IPS DF 6.9 (cell line): ENCODE results near the gene DDRGK1.
"Not testable (repeated sequence)": the region's sequence is repeated elsewhere in the genome, so short reads cannot be mapped to it uniquely, and the experiment has no call there.

ENCODE experiments used
- DNase-seq: peaks from one replicate; pipeline ENCODE4 v3.0.0-alpha.2; 2013; ENCODE audit warnings: low read depth, low spot score
- H3K27ac ChIP-seq: one replicate; pipeline ENCODE4 v1.5.1; 2013; ENCODE audit warnings: low read length, control low read depth
- H3K27me3 ChIP-seq: 2 replicates; pipeline ENCODE4 v1.6.1; 2013; ENCODE audit warnings: mild to moderate bottlenecking, low read length; ENCODE audit not compliant: control insufficient read depth, insufficient read depth
- H3K36me3 ChIP-seq: 2 replicates; pipeline ENCODE4 v1.6.1; 2013; ENCODE audit warnings: low read length; ENCODE audit not compliant: control insufficient read depth, insufficient read depth
- H3K4me1 ChIP-seq: 2 replicates; pipeline ENCODE4 v1.6.1; 2013; ENCODE audit warnings: low read length; ENCODE audit not compliant: control insufficient read depth, insufficient read depth
- H3K4me3 ChIP-seq: 2 replicates; pipeline ENCODE4 v1.5.1; 2013; ENCODE audit warnings: mild to moderate bottlenecking, low read length
- H3K9me3 ChIP-seq: 2 replicates; pipeline ENCODE4 v1.6.1; 2013; ENCODE audit warnings: low read length, inconsistent platforms; ENCODE audit not compliant: control insufficient read depth, insufficient read depth
- WGBS: extraction: QIAGEN DNeasy Blood & Tissue Kit; methylation state at CpG from one replicate; pipeline ENCODE4 v1.1.7; 2013; ENCODE audit warnings: mixed read lengths, missing lambda C conversion rate; ENCODE audit not compliant: insufficient read length, insufficient coverage; 5-methylcytosine and 5-hydroxymethylcytosine counted together

Gene DDRGK1

DNA sequence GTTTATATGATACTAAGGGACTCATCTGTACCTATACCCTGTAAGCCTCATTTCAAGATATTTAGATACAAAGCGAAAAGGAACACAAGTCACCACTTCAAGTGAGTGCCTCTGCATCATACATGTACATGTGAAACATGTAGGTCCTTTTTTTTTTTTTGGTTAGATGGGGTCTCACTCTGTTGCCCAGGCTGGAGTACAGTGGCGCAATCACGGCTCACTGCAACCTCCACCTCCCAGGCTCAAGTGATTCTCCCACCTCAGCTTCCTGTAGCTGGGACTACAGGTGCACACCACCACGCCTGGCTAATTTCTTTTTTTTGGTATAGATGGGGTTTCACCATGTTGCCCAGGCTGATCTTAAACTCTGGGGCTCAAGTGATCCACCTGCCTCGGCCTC is 22.1 kb downstream of the DDRGK1 start:
- WGBS: no CpG with 5 or more reads among the region's 5 CpGs
- H3K4me3 ChIP-seq, H3K36me3 ChIP-seq, H3K4me1 ChIP-seq, DNase-seq, H3K9me3 ChIP-seq, H3K27ac ChIP-seq, H3K27me3 ChIP-seq: not testable (repeated sequence)

DNA sequence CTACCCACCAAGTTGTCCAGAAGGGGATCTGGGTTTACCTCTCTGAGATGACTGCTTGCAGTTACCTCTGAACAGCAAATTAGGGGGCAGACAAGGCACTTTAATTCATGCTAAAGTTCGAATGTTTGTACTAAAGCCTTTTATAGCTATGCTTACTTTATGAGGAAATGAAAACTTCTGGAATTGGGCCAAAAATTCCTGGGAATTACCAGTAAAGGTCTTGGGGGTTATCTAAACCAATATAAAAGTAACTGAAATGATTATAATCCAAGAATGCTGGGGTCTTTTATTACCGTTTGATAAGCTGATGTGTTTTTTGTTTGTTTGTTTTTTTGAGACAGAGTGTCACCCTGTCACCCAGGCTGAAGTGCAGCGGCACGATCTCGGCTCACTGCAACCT is 23.2 kb downstream of the DDRGK1 start:
- WGBS: no CpG with 5 or more reads among the region's 5 CpGs
- H3K4me3 ChIP-seq: no peak overlapping the region
- no peaks in the 10 kb centered on the region for H3K36me3 ChIP-seq
- no peaks in the 10 kb centered on the region for H3K4me1 ChIP-seq
- no peaks in the 10 kb centered on the region for H3K27me3 ChIP-seq
- no peak overlapping the region for H3K27ac ChIP-seq
- H3K9me3 ChIP-seq: no peaks in the 10 kb centered on the region
- no peak for DNase-seq

DNA sequence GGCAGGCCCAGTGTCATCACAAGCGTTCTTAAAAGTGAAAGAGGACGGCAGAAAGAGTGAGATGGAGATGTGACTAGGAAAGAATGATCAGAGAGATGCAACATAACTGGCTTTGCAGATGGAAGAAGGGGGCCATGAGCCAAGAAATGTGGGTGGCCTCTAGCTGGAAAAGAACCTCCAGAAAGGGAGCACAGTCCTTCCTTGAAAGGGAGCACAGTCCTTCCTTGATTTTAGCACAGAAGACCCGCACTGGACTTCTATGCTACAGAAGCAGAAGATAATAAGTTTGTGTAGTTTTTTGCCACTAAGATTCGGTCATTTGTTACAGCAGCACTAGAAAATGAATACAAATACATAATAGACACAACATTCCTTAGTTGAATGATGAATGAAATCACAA is 24.2 kb downstream of the DDRGK1 start:
- Histone ChIP-seq H3K27me3 (no peaks in the 10 kb centered on the region), H3K9me3 (no peaks in the 10 kb centered on the region), H3K4me1 (no peaks in the 10 kb centered on the region), H3K36me3 (no peaks in the 10 kb centered on the region), H3K4me3 (no peak overlapping the region), H3K27ac (no peak overlapping the region)
- WGBS: no CpG with 5 or more reads among the region's 4 CpGs
- no peak for DNase-seq

DNA sequence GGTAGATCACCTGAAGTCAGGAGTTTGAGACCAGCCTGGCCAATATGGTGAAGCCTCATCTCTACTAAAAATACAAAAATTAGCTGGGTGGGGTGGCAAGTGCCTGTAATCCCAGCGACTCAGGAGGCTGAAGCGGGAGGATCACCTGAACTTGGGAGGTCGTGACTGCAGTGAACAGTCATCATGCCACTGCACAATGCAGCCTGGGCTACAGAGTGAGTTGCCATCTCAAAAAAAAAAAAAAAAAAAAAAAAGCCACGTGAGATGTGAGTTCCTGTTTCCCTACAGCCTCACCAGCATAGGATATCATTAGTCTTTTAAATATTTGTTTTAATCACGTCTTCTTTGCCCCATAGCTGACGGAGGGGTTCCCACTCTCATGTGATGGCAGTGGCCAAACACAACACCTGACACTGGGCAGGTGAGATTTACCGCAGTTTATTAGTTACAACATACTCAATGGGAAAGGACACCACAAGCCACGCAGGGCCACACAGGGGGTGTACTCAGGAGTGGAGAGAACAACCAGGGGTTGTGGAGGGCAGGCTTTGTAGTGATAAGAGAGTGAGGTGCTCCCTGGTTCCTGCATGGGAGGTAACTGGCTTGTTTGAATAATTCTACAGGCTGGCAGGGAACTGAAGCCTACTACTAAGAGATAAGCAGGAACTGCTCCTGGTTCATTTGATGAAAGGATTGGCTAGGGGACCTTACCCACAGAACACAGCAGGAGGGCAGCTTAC is 26.6 kb downstream of the DDRGK1 start:
- WGBS: no CpG with 5 or more reads among the region's 8 CpGs
- DNase-seq: no peak
- Histone ChIP-seq H3K36me3 (no peaks in the 10 kb centered on the region), H3K27ac (no peak overlapping the region), H3K27me3 (no peaks in the 10 kb centered on the region), H3K4me1 (no peaks in the 10 kb centered on the region), H3K4me3 (no peak overlapping the region), H3K9me3 (no peaks in the 10 kb centered on the region)

DNA sequence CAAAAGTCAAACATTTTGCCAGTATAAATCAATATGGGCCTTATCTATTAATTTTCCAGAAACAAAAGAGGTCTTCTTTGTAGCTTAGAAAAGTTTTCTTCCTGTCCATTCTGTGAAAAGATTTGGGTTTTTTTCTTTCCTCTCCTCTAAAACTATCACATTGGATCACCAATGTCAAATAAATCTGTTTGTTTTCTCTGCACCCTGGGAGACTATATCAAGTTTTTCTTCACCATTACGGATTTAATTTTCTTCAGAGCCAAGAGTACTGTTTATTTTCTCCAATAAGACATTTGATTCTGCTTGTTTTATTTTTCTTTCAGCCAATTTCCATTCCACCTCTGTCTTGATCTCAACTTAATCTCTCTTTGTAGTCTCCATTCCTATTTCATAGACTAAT is 29.2 kb downstream of the DDRGK1 start:
- Histone ChIP-seq H3K4me3 (no peak overlapping the region), H3K9me3 (no peaks in the 10 kb centered on the region)

DNA sequence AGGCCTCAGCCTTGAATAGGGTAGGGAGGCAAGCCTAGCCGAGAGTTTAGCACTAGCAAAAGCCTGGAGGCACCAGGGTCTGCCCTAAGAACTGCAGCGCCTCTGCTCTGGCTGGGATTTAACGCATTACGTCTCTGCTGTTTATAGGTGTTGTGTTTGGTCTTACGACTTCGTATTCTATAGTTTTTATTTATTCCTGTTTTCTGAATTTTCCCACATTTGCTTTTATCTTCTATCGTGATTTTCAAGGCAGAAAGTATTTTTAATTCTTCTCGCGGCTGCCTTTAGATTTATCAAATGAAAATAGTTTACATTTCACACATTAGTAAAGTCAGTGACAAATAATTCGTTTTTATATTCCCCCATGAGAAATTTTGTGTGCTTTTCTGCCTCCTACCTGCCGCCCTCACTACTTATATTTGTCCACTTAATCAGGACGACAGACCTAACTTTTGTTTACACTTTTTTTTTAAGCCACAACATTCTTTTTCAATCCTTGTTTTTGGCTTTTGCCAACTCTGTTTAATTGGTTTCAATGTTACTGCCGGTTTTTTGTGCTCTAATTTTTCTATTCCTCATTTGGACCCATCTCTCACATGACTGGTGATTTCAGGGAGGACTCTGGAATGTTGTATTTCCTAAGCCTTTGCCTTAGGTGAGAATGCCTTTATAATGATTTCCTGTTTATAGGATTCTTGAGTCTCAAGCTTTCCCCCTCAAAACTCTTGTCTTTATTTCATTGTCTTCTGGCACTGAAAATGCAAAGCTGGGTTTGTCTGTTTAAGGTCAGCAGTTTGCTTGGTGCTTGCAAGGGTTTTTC is 29.8 kb downstream of the DDRGK1 start:
- H3K4me1 ChIP-seq: peaks cover 1% of the 10 kb centered on the region; the same call in 1 of the 2 replicates
- H3K9me3 ChIP-seq: no peaks in the 10 kb centered on the region
- no peak for DNase-seq
- no peaks in the 10 kb centered on the region for H3K36me3 ChIP-seq
- no peak overlapping the region for H3K27ac ChIP-seq
- peak overlapping the region; percentile 95; the same call in 1 of the 2 replicates for H3K4me3 ChIP-seq
- no CpG with 5 or more reads among the region's 13 CpGs for WGBS
- no peaks in the 10 kb centered on the region for H3K27me3 ChIP-seq

More for the DNA sequence above, 29.2 kb downstream of the DDRGK1 start:
- Histone ChIP-seq H3K4me1 (peaks cover 1% of the 10 kb centered on the region; the same call in 1 of the 2 replicates), H3K27me3 (no peaks in the 10 kb centered on the region), H3K27ac (no peak overlapping the region), H3K36me3 (no peaks in the 10 kb centered on the region)
- DNase-seq: no peak
- WGBS: no CpG with 5 or more reads among the region's 1 CpG

DNA sequence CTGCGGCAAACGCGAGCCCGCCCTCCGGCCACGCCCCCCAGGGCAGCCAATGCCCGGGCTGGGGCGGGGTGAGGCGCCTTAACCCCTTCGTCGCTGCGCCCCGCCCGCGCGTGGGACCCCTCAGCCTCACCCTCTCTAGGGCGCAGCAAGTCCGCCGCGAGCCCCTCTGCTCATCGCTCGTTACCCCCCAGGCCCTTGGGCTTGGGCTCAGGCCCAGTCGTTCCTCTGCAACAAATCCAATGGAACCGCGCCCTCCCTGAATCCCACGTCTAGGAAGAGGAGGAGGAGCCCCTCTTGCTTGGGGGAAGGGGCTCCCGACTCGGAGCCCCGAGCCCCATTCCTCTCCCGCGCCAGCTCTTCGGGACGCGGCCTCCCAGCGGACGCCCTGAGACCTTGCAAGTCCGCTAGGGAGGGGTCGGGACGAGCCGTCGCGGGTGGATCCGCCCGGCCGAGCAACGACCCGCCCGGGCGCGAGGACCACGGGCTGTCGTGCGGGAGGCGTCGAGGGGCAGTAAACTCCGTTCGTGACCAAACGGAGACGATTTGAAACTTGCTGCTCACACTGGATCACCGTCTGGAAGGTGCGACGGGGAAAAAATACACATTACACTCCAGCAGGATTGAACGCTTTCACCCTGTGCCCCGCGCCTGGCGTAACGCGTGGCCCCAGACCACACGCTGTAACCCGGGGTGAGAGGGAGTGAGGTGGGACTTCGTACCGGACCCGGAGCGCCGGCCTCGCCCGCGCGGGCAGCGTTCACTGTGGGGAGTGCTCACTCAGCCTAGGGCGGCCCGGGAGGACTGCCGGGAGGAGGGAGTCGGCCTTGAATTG is 30.7 kb downstream of the DDRGK1 start:
- peaks cover 6% of the 10 kb centered on the region for H3K4me1 ChIP-seq
- peak overlapping the region; percentile 95; the same call in 1 of the 2 replicates for H3K4me3 ChIP-seq
- no peak overlapping the region for H3K27ac ChIP-seq
- no CpG with 5 or more reads among the region's 84 CpGs for WGBS
- peak; percentile 54 for DNase-seq
- H3K9me3 ChIP-seq: no peaks in the 10 kb centered on the region
- no peaks in the 10 kb centered on the region for H3K36me3 ChIP-seq
- no peaks in the 10 kb centered on the region for H3K27me3 ChIP-seq

DNA sequence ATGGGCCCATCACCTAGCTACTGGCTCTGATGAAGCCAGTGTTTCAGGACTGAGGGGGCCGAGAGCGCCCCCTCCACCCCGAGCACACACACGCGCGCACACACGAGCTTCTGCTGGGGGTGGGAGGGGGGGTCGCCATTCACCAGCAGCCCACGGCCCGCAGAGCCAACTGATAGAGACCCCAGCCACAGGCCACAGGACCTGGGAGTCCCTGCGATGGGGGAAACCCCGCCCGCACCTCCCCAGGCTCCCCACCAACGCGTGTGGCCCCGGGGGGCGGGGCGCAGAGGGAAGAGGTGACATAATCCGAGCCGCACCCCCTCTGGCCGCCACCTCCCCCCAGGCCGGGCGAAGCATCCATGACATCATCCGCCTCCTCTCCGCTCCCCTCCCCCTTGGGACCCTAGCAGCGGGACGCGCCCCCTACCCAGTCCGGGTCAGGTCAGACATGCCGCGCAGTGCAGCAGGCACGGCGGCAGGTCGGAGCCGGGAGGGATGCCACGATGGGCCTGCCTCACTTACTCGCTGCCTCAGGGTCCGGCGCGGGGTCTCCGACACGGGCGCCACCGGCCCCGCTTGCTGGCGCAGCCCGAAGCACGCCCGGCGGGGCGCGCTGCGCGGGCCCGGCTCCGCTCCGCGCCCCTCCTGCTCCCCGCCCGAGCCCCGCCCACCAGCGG is 31.4 kb downstream of the DDRGK1 start, which contains the start of gene LZTS3:
Gene LZTS3 (minus strand): TSS at position 617 of the 677 bp plus-strand sequence. CDS start 6,386 bp downstream, outside the sequence.
- Histone ChIP-seq H3K4me3 (peak within 1 kb of the TSS; percentile 95), H3K4me1 (peaks cover 8% of the 10 kb centered on the region), H3K27ac (no peak within 1 kb of the TSS), H3K9me3 (no peaks in the 10 kb centered on the region), H3K27me3 (no peaks in the 10 kb centered on the region), H3K36me3 (no peaks in the 10 kb centered on the region)
- WGBS: no CpG with 5 or more reads among the region's 62 CpGs
- peak; percentile 67 for DNase-seq

DNA sequence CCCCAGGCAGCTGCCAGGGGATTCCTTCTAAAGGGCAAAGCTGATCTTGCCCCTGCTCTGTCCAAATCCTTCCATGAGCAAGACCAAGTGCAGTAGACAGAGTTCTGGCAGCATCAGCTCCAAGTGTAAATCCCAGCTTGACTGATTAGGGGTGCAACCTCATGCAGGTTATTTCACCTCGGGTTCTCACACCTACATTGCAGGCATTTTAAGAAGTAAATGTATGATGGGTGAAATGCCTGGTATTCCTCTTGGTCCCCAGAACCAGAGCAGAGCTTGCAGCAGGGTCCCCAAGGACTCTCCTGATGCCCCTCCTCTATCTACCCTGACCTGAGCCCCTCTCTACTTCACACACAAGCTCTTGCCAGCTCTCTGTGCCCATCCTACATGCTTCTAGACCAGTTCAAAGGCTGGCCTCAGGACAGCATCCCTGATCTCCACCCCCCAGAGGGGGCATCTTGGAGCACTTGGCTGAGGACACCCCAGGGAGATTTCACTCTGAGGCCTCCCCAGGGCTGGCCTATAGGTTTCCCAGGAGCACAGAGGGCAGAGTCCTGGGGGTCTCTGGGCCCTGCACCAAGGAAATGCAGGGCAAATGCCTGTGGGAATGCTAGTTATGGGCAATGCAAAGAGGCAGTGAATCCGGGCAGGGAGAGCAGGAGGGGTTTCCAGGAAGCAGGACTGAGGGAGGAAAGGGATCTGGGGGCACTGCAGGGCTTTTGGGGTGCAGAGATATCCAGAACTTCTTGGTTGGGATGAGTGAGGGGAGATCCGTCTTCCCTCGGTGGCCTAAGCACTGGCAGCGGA is 32.2 kb downstream of the DDRGK1 start:
- peak overlapping the region; percentile 95; the same call in 1 of the 2 replicates for H3K4me3 ChIP-seq
- H3K36me3 ChIP-seq: no peaks in the 10 kb centered on the region
- H3K4me1 ChIP-seq: peaks cover 11% of the 10 kb centered on the region
- no peak overlapping the region for H3K27ac ChIP-seq
- WGBS: no CpG with 5 or more reads among the region's 5 CpGs
- no peaks in the 10 kb centered on the region for H3K9me3 ChIP-seq
- no peak for DNase-seq
- H3K27me3 ChIP-seq: no peaks in the 10 kb centered on the region
